ENCODE data around the gene LAMB2. TPM values are rescaled to one million over a fixed set of nuclear protein-coding genes. Genes with fewer than 3 reads are reported as not detected.

The LAMB2 gene
- total RNA-seq, 2 experiments from 2014 or later: not detected

DNA sequence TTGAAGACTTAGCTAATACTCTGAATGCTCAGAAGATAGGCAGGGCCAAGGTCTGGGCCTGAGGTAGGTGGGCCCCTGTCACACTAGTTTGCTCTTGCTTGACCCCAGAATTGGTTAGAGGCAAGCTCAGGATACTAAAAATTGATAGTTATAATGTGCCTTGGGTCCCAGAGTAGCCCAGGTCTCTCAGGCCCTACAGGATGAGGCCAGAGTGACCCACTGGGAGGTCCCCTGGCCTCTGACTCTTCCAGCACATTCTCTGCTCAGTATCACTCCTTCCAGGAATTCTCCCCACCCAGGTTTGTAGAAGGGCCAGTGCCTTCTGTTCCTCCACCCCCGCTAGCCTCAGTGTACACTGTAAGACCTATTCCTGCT lies 37.9 kb upstream of the LAMB2 start:
- POLR2A ChIA-PET: interaction anchor here (1.0 kb wide), 1 partner anchor 68 kb away, joined by 3 read pairs; no protein-coding TSS in a partner anchor
- DNase-seq: no peak
- H3K36me3 Mint-ChIP-seq (ENCODE audit: low read depth): peaks cover 7% of the 10 kb centered on the region
- H3K9me3 Mint-ChIP-seq: no peaks in the 10 kb centered on the region
- peak overlapping the region; percentile 71 for H3K4me3 Mint-ChIP-seq
- no peaks in the 10 kb centered on the region for H3K27me3 Mint-ChIP-seq
- peaks cover 21% of the 10 kb centered on the region for H3K4me1 Mint-ChIP-seq
- CTCF ChIA-PET: interaction anchor here (0.6 to 2.8 kb wide), 18 partner anchors 9 to 386 kb away, joined by 3 to 27 read pairs (median 4); partner anchors contain the start of genes NDUFAF3, USP19 and WDR6
- peak overlapping the region; percentile 68 for H3K27ac Mint-ChIP-seq

DNA sequence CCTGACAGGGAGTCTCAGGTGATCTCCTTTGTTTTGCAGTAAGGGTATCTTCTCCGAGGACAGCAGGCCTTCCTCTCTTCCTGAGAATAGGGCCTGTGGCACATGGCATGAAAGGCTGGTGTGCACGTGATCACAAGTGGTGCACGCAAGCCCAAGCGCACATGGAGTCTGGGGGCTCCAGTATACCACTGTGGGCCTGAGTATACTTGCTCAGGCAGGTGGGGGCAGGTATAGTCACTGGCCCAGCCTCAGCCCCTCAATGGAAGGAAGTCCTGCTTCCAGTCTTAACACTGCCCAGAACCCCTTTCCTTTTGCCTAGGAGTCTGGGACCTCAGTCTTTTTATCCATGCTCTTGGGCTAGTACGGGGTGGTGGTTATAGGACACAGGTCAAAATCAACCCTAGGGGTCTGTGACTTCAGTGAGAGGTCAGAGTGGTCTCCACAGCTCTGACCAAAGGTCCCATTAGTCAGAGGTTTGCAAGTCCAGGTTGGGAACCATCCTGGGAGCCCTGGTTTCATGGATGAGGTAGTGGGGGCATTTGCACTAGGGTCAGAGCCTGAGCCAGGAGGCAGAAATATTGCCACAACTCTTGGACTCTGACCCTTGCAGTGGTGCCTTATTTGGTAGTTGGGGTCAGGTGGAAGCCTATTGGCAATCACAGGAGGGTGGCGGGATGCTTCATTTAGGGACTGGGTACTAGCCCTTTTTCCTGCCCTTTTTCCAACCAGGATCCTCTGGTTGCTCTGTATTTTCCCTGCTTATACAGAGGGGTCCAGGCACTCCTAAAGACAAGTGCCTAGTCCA lies 34.1 kb upstream of the LAMB2 start:
- Mint-ChIP-seq H3K27me3 (no peaks in the 10 kb centered on the region), H3K4me1 (peaks cover 50% of the 10 kb centered on the region), H3K27ac (peak overlapping the region; percentile 94), H3K36me3 (ENCODE audit: low read depth) (peaks cover 28% of the 10 kb centered on the region), H3K9me3 (no peaks in the 10 kb centered on the region), H3K4me3 (peak overlapping the region; percentile 85)
- no peak for DNase-seq
- ChIA-PET POLR2A (no interaction called here), CTCF (no interaction called here)

DNA sequence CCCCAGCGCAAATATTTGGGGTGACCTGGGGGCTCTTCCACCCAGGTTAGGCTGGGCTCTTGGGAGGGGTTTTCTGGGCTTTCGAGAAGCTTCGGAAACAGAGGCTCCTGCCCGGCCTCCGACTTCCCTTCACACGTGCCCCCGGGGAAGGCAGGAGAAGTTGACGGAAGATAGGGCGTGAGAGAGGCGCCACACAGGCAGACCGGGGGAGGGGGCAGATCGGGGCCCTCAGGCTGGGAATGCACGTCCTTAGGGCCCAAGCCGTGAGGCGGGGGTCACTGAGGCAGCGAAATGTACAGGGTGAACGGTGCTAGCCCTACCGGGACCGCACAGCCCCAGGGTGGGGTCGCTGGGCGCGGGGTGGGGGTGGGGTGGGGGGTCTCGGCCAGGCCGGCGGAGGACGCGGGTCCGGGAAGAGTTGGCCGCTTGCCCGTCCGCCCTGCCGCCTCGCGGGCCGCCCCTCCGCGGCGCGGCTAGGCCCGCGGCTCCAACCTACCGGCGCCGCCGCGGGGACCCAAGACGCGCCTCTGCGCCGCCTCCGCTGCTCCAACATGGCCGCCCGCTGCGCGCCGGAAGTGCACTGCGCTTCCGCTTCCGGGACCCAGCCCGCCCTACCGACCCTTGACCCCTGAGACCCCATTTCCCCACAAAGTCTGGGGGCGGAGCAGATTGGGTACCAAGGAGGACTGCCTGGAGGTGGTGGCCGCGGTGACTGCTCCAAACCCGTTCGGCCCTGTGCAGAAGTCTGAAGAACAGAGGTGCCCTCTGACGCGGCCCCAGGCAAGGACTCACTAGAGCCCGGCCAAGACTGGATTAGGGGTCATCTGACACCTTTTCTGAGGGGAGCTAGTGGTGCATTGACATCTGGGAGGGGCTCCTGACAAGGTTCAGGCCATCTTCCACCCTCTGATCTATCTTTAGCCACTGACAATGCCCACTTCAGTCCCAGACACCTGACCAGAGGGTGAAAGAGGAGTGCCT lies 33.2 kb upstream of the LAMB2 start, which contains the start of gene CCDC71:
Gene CCDC71, minus strand, starts transcription at position 561 of the 981 bp plus-strand sequence. CDS start 2,123 bp downstream, outside the sequence.
- peaks cover 31% of the 10 kb centered on the region for H3K36me3 Mint-ChIP-seq (ENCODE audit: low read depth)
- peak within 1 kb of the TSS; percentile 92 for H3K4me3 Mint-ChIP-seq
- no peaks in the 10 kb centered on the region for H3K27me3 Mint-ChIP-seq
- H3K9me3 Mint-ChIP-seq: no peaks in the 10 kb centered on the region
- POLR2A ChIA-PET: no interaction called here
- CTCF ChIA-PET: interaction anchor here (0.8 to 1.5 kb wide), 2 partner anchors 10 to 71 kb away, joined by 3 read pairs; no protein-coding TSS in a partner anchor
- peak within 1 kb of the TSS; percentile 94 for H3K27ac Mint-ChIP-seq
- H3K4me1 Mint-ChIP-seq: peaks cover 55% of the 10 kb centered on the region
- DNase-seq: peak; percentile 80

DNA sequence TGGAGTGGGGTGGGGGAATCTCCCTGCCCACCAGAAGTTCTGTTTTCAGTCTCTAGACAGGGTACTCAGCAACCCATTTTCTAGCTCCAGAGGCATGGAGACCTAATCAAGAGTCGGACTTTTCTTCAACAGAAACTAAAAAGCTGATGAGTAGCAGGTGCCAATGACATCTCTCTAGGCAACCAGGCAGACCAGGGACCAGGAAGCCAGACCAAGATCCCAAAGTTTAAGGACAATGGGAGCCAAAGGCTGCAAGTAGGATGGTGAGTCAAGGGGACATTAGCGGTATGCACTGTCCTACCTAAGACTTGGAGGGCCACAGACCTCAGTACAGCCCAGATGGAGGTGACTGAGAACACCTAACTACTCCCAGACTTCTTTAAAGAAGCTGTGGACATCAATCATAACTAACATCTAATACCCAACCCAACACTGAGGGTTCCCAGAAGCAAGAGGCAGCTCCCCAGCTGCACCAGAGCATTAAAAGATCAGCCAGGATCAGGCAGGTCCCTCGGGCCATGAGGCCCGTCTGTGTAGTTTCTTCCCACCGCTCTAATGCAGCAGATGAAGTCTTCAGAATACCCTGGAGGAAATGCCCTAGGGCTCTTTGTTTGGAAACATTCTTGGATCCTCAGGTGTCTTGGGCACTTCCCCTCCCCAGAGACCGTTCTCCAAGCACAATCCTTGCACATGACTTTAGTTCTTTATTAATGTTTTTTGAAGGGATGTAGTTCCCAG lies 32.3 kb upstream of the LAMB2 start:
- ChIA-PET POLR2A (no interaction called here), CTCF (interaction anchor here (0.8 to 1.5 kb wide), 3 partner anchors 9 to 175 kb away, joined by 3 read pairs; partner anchors contain the start of gene USP4)
- Mint-ChIP-seq H3K27ac (peak overlapping the region; percentile 91), H3K36me3 (ENCODE audit: low read depth) (peaks cover 31% of the 10 kb centered on the region), H3K9me3 (no peaks in the 10 kb centered on the region), H3K27me3 (no peaks in the 10 kb centered on the region), H3K4me1 (peaks cover 47% of the 10 kb centered on the region), H3K4me3 (peak overlapping the region; percentile 92)
- DNase-seq: no peak

DNA sequence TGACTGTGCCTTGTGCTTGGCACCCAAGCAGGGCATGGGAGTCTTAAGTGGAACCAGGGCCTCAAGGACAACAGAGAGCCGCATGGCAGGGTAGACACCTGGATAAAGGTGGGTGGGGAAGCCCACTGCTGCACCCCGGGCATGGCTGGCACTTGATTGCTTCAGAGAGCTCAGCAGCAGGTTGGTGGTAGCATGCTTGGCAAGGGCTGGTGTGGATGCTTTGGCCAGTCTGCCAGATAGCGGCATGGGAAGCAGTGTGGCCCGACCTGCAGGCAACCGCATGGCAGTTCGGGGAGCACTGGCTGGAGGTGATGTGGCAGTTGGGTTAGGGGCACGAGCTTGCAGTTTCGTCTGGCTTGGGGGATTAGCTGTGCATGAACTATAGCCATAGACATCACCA lies 30.8 kb upstream of the LAMB2 start:
- H3K27me3 Mint-ChIP-seq: no peaks in the 10 kb centered on the region
- H3K27ac Mint-ChIP-seq: no peak overlapping the region
- no peak for DNase-seq
- peaks cover 44% of the 10 kb centered on the region for H3K4me1 Mint-ChIP-seq
- CTCF ChIA-PET: interaction anchor here (3.1 kb wide), 1 partner anchor 8 kb away, joined by 10 read pairs; the partner anchor contains the start of gene KLHDC8B
- H3K9me3 Mint-ChIP-seq: no peaks in the 10 kb centered on the region
- no peak overlapping the region for H3K4me3 Mint-ChIP-seq
- POLR2A ChIA-PET: no interaction called here
- peaks cover 31% of the 10 kb centered on the region for H3K36me3 Mint-ChIP-seq (ENCODE audit: low read depth)

DNA sequence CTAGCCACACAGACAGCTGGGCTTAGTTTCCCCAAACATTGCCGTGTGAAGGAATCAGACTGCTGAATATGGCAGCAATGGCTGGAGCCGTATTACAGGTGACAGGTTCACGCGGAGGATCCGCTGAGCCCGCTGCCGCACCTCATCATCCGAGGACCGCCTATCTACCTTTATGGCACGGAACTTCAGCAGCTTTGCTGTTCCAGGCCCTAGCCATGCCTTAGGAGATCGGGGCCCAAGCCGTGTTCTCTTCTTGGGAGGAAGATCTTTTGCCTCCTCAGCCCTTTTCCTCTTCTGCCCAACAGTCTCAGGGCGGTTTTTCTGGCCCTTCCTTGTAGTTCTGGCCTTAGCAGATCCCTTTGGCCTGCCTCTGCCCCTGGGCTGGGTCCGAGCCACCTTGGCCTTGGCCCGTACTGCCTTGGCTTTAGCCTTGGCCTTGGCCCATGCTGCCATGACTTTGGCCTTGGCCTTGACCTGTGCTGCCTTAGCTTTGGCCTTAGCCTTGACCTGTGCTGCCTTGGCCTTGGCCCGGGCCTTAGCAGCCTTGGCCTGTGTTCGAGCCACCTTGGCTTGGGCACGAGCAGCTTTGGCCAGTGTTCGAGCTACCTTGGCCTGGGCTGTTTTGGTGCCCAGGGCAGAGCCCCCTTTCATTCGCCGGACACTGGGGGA lies 30.0 kb upstream of the LAMB2 start:
- peaks cover 46% of the 10 kb centered on the region for H3K4me1 Mint-ChIP-seq
- POLR2A ChIA-PET: no interaction called here

DNA sequence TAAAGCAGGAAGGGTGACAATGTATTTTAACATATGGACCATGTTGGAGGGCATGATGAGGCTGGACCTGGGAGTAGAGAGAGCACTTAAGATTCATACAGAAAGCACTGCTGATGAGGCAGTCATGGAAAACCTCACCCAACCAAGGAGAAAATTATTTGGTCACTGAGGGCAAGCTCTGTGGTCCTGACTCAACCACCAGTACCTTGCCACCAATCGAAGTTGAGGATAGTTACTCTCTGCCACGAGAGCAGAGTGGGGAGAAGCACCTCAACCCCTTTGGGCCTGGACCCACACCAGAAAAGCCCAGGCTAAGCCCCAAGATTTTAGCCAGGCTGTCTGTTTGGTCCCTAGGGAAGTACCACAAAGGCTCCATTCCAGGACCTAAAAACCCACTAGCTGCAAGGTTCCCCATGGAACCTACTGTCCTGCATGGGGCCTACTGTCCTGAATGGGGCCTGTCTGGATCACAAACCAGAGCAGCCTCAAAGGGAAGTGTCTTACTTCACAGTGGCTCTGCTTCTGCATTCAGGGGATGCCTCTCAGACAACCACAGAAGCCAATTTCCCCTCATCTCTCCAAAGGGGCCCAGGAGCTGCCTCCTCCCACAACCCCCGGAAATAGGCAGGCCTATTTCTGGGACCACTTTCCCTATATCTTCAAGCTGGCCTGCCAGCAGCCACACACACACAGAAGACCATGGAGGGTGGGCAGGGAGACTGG lies 29.1 kb upstream of the LAMB2 start:
- H3K27ac Mint-ChIP-seq: peak overlapping the region; percentile 31
- DNase-seq: no peak
- peaks cover 31% of the 10 kb centered on the region for H3K36me3 Mint-ChIP-seq (ENCODE audit: low read depth)

More for the DNA sequence above, 30.0 kb upstream of the LAMB2 start:
- H3K4me3 Mint-ChIP-seq: no peak overlapping the region
- CTCF ChIA-PET: interaction anchor here (1.0 to 3.1 kb wide), 2 partner anchors 8 to 175 kb away, joined by 4 to 10 read pairs; partner anchors contain the start of gene KLHDC8B
- H3K27me3 Mint-ChIP-seq: no peaks in the 10 kb centered on the region
- no peak overlapping the region for H3K27ac Mint-ChIP-seq
- no peaks in the 10 kb centered on the region for H3K9me3 Mint-ChIP-seq
- DNase-seq: no peak
- peaks cover 31% of the 10 kb centered on the region for H3K36me3 Mint-ChIP-seq (ENCODE audit: low read depth)

DNA sequence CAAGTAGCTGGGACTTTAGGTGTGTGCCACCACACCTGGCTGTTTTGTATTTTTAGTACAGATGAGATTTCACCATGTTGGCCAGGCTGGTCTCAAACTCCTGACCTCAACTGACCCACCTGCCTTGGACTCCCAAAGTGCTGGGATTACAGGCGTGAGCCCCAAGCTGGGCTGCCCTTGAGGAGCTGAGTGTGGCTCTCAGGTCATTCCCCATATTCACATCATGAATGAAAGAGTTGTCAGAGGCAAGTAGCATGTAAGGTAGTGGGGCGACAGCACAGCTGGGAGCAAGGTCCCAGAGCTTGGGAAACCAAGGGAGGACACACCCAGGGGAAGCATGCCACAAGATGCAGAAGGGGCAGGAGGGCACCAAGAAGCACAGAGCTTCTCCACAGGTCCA lies 28.3 kb upstream of the LAMB2 start:
- H3K27me3 Mint-ChIP-seq: no peaks in the 10 kb centered on the region
- POLR2A ChIA-PET: no interaction called here
- peaks cover 26% of the 10 kb centered on the region for H3K36me3 Mint-ChIP-seq (ENCODE audit: low read depth)
- no peak overlapping the region for H3K4me3 Mint-ChIP-seq
- CTCF ChIA-PET: interaction anchor here (0.6 to 3.1 kb wide), 2 partner anchors 10 to 140 kb away, joined by 3 to 10 read pairs; partner anchors contain the start of gene KLHDC8B
- no peaks in the 10 kb centered on the region for H3K9me3 Mint-ChIP-seq
- DNase-seq: no peak
- peaks cover 40% of the 10 kb centered on the region for H3K4me1 Mint-ChIP-seq
- H3K27ac Mint-ChIP-seq: no peak overlapping the region

More for the DNA sequence above, 29.1 kb upstream of the LAMB2 start:
- no peaks in the 10 kb centered on the region for H3K27me3 Mint-ChIP-seq
- ChIA-PET POLR2A (no interaction called here), CTCF (interaction anchor here (1.0 to 3.1 kb wide), 2 partner anchors 9 to 174 kb away, joined by 4 to 10 read pairs; partner anchors contain the start of gene KLHDC8B)
- no peaks in the 10 kb centered on the region for H3K9me3 Mint-ChIP-seq
- peaks cover 46% of the 10 kb centered on the region for H3K4me1 Mint-ChIP-seq
- no peak overlapping the region for H3K4me3 Mint-ChIP-seq

DNA sequence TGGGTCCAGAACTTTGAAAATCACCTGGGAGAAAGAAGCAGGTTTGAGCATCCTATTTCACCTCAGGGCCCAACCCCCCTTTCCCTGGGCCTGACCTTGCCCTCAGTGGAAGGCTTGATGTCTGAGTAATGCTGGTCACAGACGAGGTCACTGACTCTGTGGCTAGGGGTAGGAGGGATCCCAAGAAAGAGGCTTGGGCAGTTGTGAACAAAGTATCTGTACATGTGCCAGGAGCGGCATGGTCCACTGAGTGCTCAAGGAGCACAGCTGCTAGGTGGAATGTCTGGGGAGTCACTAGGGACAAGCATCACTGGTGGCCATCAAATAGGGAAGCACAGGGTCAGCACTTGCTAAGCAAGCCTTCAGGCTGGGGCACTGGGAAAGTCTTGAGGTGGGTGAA lies 25.9 kb upstream of the LAMB2 start:
- H3K4me3 Mint-ChIP-seq: no peak overlapping the region
- H3K27ac Mint-ChIP-seq: peak overlapping the region; percentile 50
- POLR2A ChIA-PET: no interaction called here
- H3K9me3 Mint-ChIP-seq: no peaks in the 10 kb centered on the region
- peaks cover 21% of the 10 kb centered on the region for H3K4me1 Mint-ChIP-seq
- peaks cover 11% of the 10 kb centered on the region for H3K36me3 Mint-ChIP-seq (ENCODE audit: low read depth)
- CTCF ChIA-PET: interaction anchor here (1.2 to 3.5 kb wide), 4 partner anchors 11 to 171 kb away, joined by 3 to 12 read pairs (median 6); partner anchors contain the start of genes KLHDC8B, LAMB2 and USP19
- no peak for DNase-seq
- H3K27me3 Mint-ChIP-seq: no peaks in the 10 kb centered on the region

DNA sequence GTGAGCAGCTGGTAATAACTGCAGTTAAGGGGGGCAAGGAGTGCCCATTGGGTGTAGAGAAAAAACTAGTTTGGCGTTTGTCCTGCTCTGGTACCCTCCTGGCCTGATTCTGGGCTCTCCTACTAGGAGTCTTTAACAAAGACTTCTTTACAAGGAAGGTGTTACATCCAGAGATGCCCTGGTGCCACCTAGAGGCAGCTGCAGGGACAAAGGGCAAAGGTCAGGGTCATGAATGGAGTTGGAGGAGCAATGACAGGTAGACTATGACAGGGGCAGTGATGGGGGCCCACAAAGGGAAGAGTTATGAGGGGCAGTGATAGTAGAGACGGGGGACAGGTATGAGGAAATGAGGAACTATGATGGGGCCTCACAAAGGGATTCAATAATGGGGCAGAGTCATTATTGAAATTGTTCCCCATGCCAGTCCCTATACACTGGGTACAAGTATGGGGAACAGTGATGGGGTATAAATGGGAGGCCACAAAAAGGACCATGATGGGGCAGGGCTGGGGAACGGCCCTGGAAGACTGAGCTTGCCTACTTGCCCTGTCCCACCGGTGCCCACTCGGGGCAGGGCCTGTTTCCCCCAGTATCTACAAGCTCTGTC lies 25.4 kb upstream of the LAMB2 start:
- ChIA-PET CTCF (interaction anchor here (1.0 to 3.5 kb wide), 6 partner anchors 12 to 170 kb away, joined by 3 to 12 read pairs (median 4); partner anchors contain the start of genes KLHDC8B, LAMB2 and USP19), POLR2A (no interaction called here)
- Mint-ChIP-seq H3K36me3 (ENCODE audit: low read depth) (peaks cover 5% of the 10 kb centered on the region), H3K4me3 (no peak overlapping the region), H3K9me3 (no peaks in the 10 kb centered on the region), H3K4me1 (peaks cover 17% of the 10 kb centered on the region), H3K27me3 (no peaks in the 10 kb centered on the region), H3K27ac (no peak overlapping the region)
- peak; percentile 76 for DNase-seq

DNA sequence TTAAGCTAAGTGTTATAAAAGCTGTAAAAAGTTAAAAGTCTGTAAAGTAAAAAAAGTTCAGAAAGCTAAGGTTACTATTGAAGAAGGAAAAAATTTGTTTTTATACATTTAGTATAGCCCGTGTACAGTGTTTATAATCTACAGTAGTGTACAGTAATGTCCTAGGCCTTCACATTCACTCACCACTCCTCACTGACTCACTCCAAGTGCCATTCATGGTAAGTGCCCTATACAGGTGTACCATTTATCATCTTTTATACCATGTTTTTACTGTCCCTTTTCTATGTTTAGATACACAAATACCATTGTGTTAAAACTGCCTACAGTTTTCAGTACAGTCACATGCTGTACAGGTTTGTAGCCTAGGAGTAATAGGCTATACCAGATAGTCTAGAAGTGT lies 24.4 kb upstream of the LAMB2 start:
- H3K36me3 Mint-ChIP-seq (ENCODE audit: low read depth): peaks cover 5% of the 10 kb centered on the region
- DNase-seq: no peak
- no peaks in the 10 kb centered on the region for H3K27me3 Mint-ChIP-seq
- CTCF ChIA-PET: interaction anchor here (1.1 to 3.5 kb wide), 7 partner anchors 13 to 170 kb away, joined by 3 to 12 read pairs (median 4); partner anchors contain the start of genes KLHDC8B, LAMB2, QRICH1 and USP19
- no peak overlapping the region for H3K27ac Mint-ChIP-seq
- no peaks in the 10 kb centered on the region for H3K9me3 Mint-ChIP-seq
- H3K4me3 Mint-ChIP-seq: no peak overlapping the region
- peaks cover 12% of the 10 kb centered on the region for H3K4me1 Mint-ChIP-seq
- POLR2A ChIA-PET: no interaction called here

Data from activated CD4-positive, alpha-beta T cell treated with anti-CD3 and anti-CD28 coated beads, Interleukin-2, amount 10 ng/mL, durations not matched to agents 7 days and 5 days (primary cell).